ENCODE measurements around the gene MYEF2. TPM values are rescaled to one million over a fixed set of nuclear protein-coding genes. Genes with fewer than 3 reads are reported as not detected.

Gene MYEF2
- polyA plus RNA-seq, 3 donors, result 0.37 TPM; not detected in 2

GRCh38 chr15:48143856-48144255 lies 34.2 kb downstream of the MYEF2 start:
- H3K27ac ChIP-seq (ENCODE audit: low read depth in 1 of 2, low read length in 2 of 2), result no peak overlapping the region
- no peaks in the 10 kb centered on the region for H3K27me3 ChIP-seq (ENCODE audit: control insufficient read depth in 2 of 2, insufficient read depth in 2 of 2, low read length in 2 of 2)
- no peak overlapping the region for H3K4me2 ChIP-seq (replicated peaks; ENCODE audit: extremely low read depth, low read length, poor library complexity, severe bottlenecking)
- H3K9ac ChIP-seq (ENCODE audit: insufficient read depth, low read length, poor library complexity, severe bottlenecking), result no peak overlapping the region
- H3K4me3 ChIP-seq (replicated peaks in 1 of 3; ENCODE audit: low read depth in 2 of 3, low read length in 3 of 3), result no peak overlapping the region
- peaks cover 7% of the 10 kb centered on the region for H3K4me1 Mint-ChIP-seq
- intact Hi-C loops (cut with micrococcal nuclease), result no loop called here
- H4K20me1 ChIP-seq (ENCODE audit: insufficient read depth, low read length), result no peaks in the 10 kb centered on the region
- H3K79me2 ChIP-seq (ENCODE audit: insufficient read depth, low read length), result no peaks in the 10 kb centered on the region
- H3K27me3 Mint-ChIP-seq (ENCODE audit: low read depth in 3 of 3), result no peaks in the 10 kb centered on the region
- no peak for TF ChIP-seq CTCF (IDR thresholded peaks at IDR 0.05)
- no peak overlapping the region for H3K4me3 Mint-ChIP-seq
- no peak overlapping the region for H3K27ac Mint-ChIP-seq
- DNase-seq, result no peak
- no peaks in the 10 kb centered on the region for H3K36me3 ChIP-seq (replicated peaks in 1 of 2; ENCODE audit: control insufficient read depth in 1 of 2, insufficient read depth in 2 of 2, low read length in 2 of 2)
- H3K9me3 ChIP-seq (replicated peaks in 1 of 2; ENCODE audit: control insufficient read depth in 1 of 2, insufficient read depth in 1 of 2, low read length in 2 of 2), result no peaks in the 10 kb centered on the region
- no peaks in the 10 kb centered on the region for H3K4me1 ChIP-seq (ENCODE audit: control insufficient read depth in 1 of 2, insufficient read depth in 2 of 2, low read length in 2 of 2)
- no peaks in the 10 kb centered on the region for H3K9me3 Mint-ChIP-seq
- no CpG with 5 or more reads among the region's 1 CpG for WGBS (ENCODE audit: insufficient coverage)
- H2AFZ ChIP-seq (ENCODE audit: insufficient read depth, low read depth, low read length, poor library complexity, severe bottlenecking), result no peak overlapping the region
- no peaks in the 10 kb centered on the region for H3K36me3 Mint-ChIP-seq

- TF ChIP-seq CTCF (IDR thresholded peaks at IDR 0.05), result no peak
- Histone ChIP-seq H3K9ac (ENCODE audit: insufficient read depth, low read length, poor library complexity, severe bottlenecking) (no peak overlapping the region), H3K4me1 (ENCODE audit: control insufficient read depth in 1 of 2, insufficient read depth in 2 of 2, low read length in 2 of 2) (no peaks in the 10 kb centered on the region), H4K20me1 (ENCODE audit: insufficient read depth, low read length) (no peaks in the 10 kb centered on the region), H3K4me3 (replicated peaks in 1 of 3; ENCODE audit: low read depth in 2 of 3, low read length in 3 of 3) (no peak overlapping the region), H3K4me2 (replicated peaks; ENCODE audit: extremely low read depth, low read length, poor library complexity, severe bottlenecking) (no peak overlapping the region), H3K27me3 (ENCODE audit: control insufficient read depth in 2 of 2, insufficient read depth in 2 of 2, low read length in 2 of 2) (no peaks in the 10 kb centered on the region), H3K36me3 (replicated peaks in 1 of 2; ENCODE audit: control insufficient read depth in 1 of 2, insufficient read depth in 2 of 2, low read length in 2 of 2) (no peaks in the 10 kb centered on the region), H3K79me2 (ENCODE audit: insufficient read depth, low read length) (no peaks in the 10 kb centered on the region), H2AFZ (ENCODE audit: insufficient read depth, low read depth, low read length, poor library complexity, severe bottlenecking) (no peak overlapping the region), H3K27ac (ENCODE audit: low read depth in 1 of 2, low read length in 2 of 2) (no peak overlapping the region), H3K9me3 (replicated peaks in 1 of 2; ENCODE audit: control insufficient read depth in 1 of 2, insufficient read depth in 1 of 2, low read length in 2 of 2) (no peaks in the 10 kb centered on the region)
- intact Hi-C loops (cut with micrococcal nuclease), result no loop called here
- H3K36me3 Mint-ChIP-seq, result no peaks in the 10 kb centered on the region
- no CpG with 5 or more reads among the region's 6 CpGs for WGBS (ENCODE audit: insufficient coverage)
- H3K4me1 Mint-ChIP-seq, result peaks cover 2% of the 10 kb centered on the region
- peaks cover 0 to 4% (median 0%) of the 10 kb centered on the region in 3 donors for H3K27me3 Mint-ChIP-seq (ENCODE audit: low read depth in 3 of 3)
- no peak overlapping the region for H3K27ac Mint-ChIP-seq
- H3K9me3 Mint-ChIP-seq, result peaks cover 0 to 3% (median 1%) of the 10 kb centered on the region in 7 donors
- H3K4me3 Mint-ChIP-seq, result no peak overlapping the region
- DNase-seq, result no peak
Observed at GRCh38 chr15:48132874-48133273, 45.2 kb downstream of the MYEF2 start.
